GM12872 (cell line): ENCODE results near the gene DNAH5.

Experiments used
- CTCF ChIP-seq: IDR thresholded peaks from 3 replicates; pipeline ENCODE4 v1.5.1; 2011; ENCODE audit warnings: low read depth, mild to moderate bottlenecking, low read length, moderate library complexity; ENCODE audit not compliant: insufficient read depth

Gene DNAH5

DNA sequence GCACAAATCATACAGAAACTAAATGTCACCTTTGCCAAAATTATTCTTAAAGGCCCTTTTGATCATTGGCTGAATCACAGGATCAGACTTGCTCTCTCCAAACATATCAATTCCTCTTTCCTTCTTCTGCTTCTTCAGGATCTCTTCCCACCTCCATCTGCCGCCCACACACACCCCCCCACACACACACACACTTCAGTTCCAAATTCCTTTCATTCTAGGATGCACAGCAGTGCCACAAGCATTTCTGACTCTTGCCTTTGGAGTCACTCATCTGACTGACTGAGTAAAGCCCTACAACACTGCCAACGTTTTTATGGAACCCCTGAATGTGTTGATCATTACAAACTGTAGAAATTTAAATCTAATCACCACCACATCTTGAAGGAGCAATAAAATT lies 22.9 kb downstream of the DNAH5 start:
- no peak for TF ChIP-seq CTCF

DNA sequence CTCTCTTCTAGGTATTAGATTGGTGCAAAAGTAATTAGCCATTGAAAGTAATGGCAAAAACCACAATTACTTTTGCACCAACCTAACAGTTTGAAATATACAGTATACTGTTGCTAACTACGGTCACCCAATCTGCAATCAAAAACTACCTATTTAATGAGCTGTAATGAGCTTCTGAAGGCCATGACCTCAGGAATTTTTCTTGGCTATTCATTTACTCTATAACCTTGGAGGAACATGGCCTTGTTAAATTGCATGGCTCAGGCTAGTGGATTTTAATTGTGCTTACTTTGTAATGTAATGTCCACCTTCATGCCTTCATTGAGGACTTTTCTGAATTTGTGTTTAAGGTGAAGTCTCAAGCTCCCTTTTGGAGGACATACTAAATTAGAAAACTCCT lies 24.7 kb downstream of the DNAH5 start:
- no peak for TF ChIP-seq CTCF

DNA sequence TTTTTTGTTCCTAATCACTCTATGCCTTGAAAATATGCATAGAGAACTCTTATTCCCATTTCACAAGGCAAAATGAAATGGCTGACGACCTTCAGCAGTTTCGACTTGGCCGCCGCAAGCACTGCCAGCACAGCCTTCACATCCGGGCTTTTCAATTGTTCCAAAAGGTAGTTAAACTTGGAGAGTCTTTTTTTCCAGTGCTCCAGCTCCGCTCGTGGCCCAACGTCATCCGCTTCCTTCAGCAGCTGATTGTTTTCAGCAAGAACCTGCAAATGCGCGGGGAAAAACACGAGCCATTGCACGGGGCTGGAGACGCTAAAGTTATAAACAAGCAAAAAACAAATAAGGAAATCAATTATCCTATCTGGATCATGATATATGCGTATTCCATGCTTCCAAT lies 25.4 kb downstream of the DNAH5 start:
- no peak for TF ChIP-seq CTCF

DNA sequence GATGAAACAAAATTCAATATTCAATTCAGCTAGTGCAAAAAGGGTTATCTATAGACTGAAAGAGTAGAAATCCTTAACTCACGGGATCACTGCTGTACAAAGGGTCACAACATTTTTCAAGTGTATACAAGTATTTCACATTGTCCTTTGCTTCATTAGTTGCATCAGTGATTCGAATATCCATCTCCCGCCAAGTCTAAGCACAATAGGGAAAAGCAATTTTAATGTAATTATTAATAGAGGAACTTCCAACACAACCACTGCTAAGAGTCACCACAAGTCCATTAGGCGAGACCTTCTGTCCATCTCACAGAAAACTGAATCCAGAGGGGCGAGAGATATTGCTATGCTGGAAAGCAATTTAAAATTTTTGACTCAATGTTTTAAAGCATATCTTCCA lies 27.4 kb downstream of the DNAH5 start:
- no peak for TF ChIP-seq CTCF

DNA sequence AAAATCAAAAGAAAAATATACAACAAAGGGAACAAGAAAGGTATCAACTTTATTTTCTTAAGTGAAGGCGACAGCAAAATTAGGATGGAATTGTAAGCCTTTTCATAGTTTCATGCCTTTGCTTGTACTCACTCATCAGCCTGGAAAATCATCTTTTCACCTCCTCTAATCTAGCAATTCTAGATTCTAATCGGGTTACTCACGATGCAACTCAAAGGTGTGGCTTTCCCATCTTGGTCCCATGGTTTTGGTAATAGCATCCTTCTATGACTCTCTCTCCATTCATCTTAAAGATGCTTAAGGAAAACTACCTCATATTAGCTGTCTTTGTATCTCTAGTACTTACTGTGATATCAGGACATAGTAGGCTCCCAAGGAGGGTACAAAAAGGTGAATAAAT lies 30.5 kb downstream of the DNAH5 start:
- TF ChIP-seq CTCF = no peak

DNA sequence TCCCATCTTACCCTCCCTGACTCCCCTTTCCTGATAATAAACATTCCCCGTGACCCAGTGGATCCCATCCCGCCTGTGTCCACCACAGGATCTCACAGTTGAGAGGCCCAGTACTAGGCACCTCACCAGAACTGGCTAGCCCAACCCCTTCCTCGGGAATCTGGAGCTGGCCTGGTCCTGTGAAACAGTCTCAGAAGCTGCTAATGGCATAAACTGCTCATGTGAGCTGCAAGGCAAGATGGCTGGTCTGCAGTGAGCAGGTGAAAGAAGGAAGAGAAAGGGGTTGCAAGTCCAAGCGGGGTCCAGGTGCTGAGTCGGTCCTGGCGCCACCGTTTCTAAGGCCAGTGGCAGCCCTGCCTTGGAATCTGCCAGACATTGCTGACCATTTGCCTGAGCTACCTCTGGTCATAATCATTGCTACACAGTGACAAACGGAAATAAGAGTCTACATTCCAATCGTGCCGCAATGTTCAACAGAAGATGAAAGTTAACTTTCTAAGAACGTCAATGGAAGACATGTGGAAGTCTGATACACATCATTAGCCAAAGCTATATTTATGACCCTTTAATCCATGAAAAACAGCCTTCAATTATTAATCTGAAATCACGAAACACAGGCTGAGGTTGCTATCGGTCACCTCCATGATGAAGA lies 33.7 kb downstream of the DNAH5 start:
- TF ChIP-seq CTCF = no peak

- TF ChIP-seq CTCF = no peak
Measured at GRCh38 chr5:13910201-13910600, 34.3 kb downstream of the DNAH5 start.
